IPS-18a (cell line): ENCODE results near the gene DFFB.
"Not testable (repeated sequence)": the region's sequence is repeated elsewhere in the genome, so short reads cannot be mapped to it uniquely, and the experiment has no call there.

ENCODE experiments used
- H3K27ac ChIP-seq: one replicate; pipeline ENCODE4 v1.5.1; 2013; ENCODE audit warnings: low read length
- H3K27me3 ChIP-seq: one replicate; pipeline ENCODE4 v1.6.1; 2013; ENCODE audit warnings: mild to moderate bottlenecking, low read length; ENCODE audit not compliant: control insufficient read depth, insufficient read depth
- H3K36me3 ChIP-seq: one replicate; pipeline ENCODE4 v1.6.1; 2013; ENCODE audit warnings: low read depth, low read length; ENCODE audit not compliant: control insufficient read depth
- H3K4me1 ChIP-seq: one replicate; pipeline ENCODE4 v1.6.1; 2013; ENCODE audit warnings: low read depth, low read length; ENCODE audit not compliant: control insufficient read depth
- H3K4me3 ChIP-seq: one replicate; pipeline ENCODE4 v1.5.1; 2013; ENCODE audit warnings: low read length
- H3K9ac ChIP-seq: one replicate; pipeline ENCODE4 v1.6.1; 2013; ENCODE audit warnings: mild to moderate bottlenecking, low read length, moderate library complexity
- H3K9me3 ChIP-seq: one replicate; pipeline ENCODE4 v1.6.1; 2013; ENCODE audit warnings: low read depth, low read length; ENCODE audit not compliant: control insufficient read depth

DFFB gene

DNA sequence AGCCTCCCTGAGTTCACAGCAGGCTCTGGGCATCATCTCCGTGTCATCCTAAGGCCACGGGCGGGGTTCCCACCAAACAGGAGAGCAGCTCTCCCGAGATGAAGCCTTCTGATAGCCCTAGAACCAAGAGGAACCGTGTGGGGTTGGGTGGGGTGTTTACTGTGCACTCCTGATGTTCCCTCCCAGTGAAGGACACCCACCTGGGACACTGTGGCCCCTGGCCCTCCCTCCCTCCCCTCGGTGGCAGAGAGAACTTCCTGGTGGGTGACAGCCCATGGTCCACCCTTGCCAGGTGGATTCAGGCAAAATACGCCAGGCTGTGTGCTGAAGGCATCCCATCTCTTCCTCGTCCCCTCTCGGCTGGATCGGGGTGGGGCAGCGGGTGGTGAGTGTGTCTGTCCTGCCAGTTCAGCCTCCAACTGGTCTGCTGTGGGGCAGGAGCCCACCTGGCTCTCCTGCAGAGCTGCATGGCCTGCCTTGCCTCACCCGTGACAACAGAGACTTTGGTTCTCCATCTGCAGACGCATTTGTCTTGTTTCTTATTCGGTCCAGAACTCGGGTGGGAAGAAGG lies 58.4 kb downstream of the DFFB start:
- Histone ChIP-seq H3K4me3 (no peak overlapping the region), H3K27me3 (no peaks in the 10 kb centered on the region), H3K4me1 (peaks cover 3% of the 10 kb centered on the region), H3K9me3 (no peaks in the 10 kb centered on the region), H3K36me3 (no peaks in the 10 kb centered on the region), H3K27ac (no peak overlapping the region), H3K9ac (no peak overlapping the region)

DNA sequence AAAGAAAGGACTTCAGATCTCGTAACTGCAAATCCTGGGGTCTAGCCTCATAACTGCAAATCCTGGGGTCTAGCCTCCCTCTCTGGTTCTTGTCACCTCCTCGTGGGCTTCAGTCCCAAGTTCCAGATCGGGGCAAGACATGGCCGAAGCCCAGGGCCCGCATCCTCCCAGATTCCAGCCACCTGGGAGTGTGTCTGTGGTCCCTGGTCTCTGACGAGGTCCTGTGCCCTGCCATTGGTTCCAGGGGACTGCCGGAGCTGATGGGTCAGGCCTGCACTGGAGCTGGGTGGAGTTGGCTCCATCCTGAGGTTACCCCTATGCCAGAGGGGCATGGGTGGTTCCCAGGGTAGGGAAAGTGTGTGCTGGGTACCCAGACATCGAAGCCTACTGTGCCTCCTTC lies 60.5 kb downstream of the DFFB start:
- Histone ChIP-seq H3K9me3 (no peaks in the 10 kb centered on the region), H3K36me3 (no peaks in the 10 kb centered on the region), H3K27ac (no peak overlapping the region), H3K27me3 (no peaks in the 10 kb centered on the region), H3K4me1 (no peaks in the 10 kb centered on the region), H3K4me3 (no peak overlapping the region), H3K9ac (no peak overlapping the region)

DNA sequence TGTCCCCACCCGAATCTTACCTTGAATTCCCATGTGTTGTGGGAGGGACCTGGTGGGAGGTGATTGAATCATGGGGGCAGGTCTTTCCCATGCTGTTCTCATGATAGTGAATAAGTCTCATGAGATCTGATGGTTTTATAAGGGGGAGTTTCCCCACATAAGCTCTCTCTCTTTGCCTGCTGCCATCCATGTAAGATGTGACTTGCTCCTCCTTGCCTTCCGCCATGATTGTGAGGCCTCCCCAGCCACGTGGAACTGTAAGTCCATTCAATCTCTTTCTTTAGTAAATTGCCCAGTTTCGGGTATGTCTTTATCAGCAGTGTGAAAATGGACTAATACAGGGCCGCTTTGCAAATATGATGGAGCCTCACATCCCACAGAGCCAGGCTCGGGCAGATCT lies 61.1 kb downstream of the DFFB start:
- not testable (repeated sequence) for H3K9me3 ChIP-seq, H3K36me3 ChIP-seq, H3K27ac ChIP-seq, H3K4me3 ChIP-seq, H3K4me1 ChIP-seq, H3K27me3 ChIP-seq, H3K9ac ChIP-seq

DNA sequence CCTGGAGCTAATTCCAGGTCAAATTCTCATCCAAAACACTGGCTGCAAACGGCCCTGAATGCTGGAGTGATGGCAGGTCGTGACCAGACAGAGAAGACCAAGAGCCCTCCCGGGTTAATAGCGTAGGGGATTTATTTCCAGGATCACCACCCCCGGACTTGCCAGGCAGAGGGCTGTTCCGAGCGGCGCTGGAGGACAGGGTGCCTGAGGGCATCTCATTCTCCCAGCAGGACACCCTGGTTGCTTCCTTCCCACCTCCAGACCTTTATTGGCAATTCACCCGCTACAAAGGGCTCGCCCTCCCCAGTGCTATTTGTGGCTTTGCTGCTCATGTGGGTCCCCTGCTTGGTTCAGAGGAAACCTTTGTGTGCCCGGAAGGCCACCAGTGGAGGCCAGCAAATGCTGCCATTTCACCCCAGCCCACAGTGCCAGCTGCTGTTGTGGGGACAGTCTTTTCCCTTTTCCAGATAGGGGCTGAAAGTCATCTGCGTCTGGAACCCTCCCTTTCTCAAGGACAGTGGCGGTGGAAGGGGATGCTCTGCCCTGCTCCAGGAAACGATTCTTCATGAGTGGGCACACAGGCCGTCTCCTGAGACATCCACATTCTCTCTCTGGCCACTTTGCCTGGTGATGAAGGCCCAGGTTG lies 61.8 kb downstream of the DFFB start:
- H3K9ac ChIP-seq: no peak overlapping the region
- no peak overlapping the region for H3K27ac ChIP-seq
- no peaks in the 10 kb centered on the region for H3K27me3 ChIP-seq
- no peaks in the 10 kb centered on the region for H3K9me3 ChIP-seq
- no peaks in the 10 kb centered on the region for H3K36me3 ChIP-seq
- H3K4me3 ChIP-seq: no peak overlapping the region
- no peaks in the 10 kb centered on the region for H3K4me1 ChIP-seq

DNA sequence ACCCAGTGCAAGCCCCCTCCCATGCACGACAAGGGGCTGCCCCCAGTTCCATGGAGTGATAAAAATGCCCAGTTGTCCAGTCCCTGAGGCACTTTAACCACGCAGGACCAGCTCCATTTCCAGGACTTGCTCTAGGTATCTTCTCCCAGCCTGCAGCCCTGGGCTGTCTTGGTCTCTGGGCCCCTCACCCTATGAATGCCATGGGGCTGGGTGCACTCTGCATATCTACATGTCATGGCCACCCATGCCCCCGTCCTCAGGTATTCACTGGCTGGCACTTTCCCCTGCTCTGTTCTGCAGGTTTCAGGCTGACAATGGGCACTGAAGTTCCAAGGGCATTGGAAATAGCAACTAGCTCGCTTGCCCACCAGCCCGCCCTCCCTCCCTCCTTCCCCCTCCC lies 62.4 kb downstream of the DFFB start:
- no peaks in the 10 kb centered on the region for H3K9me3 ChIP-seq
- no peaks in the 10 kb centered on the region for H3K4me1 ChIP-seq
- H3K9ac ChIP-seq: no peak overlapping the region
- H3K36me3 ChIP-seq: no peaks in the 10 kb centered on the region
- H3K27ac ChIP-seq: no peak overlapping the region
- H3K27me3 ChIP-seq: no peaks in the 10 kb centered on the region
- H3K4me3 ChIP-seq: no peak overlapping the region

DNA sequence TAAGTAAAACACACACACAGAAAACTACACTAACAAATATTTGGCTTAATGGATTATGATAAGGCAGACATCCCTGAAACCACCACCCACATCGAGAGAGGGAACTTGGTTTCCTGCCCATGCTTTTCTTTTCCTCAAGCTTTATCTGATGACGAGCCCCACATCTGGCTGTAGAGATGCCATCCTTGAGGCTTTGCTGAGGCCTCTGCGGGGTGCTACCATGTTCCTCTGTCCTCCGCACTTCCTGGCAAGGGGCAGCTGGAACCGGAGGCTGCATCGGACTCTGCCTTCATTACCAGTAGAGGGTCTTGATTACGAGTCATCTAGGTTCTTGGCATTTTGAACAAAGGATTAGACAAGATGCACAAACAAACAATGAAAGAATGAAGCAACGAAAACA lies 64.5 kb downstream of the DFFB start:
- no peak overlapping the region for H3K27ac ChIP-seq
- no peak overlapping the region for H3K9ac ChIP-seq
- H3K4me3 ChIP-seq: no peak overlapping the region
- no peaks in the 10 kb centered on the region for H3K4me1 ChIP-seq
- H3K36me3 ChIP-seq: no peaks in the 10 kb centered on the region
- no peaks in the 10 kb centered on the region for H3K27me3 ChIP-seq
- no peaks in the 10 kb centered on the region for H3K9me3 ChIP-seq

DNA sequence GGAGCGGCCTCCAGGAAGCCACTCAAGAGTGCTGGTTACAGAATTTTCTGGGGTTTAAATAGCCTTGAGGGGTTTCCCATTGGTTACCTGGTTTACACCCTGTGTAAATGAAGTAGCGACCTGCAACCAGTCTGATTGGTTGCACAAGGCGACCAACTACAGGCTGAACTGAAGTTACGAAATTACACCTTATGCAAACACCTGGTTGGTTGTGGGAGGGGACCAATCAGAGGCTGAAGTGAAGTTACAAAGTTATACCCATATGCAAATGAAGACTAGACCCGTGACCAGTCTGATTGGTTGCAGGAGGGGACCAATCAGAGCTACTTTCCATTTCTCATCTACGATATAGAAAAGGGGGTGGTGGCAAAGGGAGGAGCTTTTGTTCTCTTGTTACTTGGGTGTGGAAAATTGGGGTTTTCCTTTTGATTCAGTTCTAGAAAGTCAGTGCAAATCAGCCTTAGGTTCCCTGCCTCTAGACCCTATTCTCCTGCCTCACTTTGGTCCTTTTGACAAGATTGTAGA lies 65.0 kb downstream of the DFFB start:
- H3K36me3 ChIP-seq: no peaks in the 10 kb centered on the region
- H3K27me3 ChIP-seq: no peaks in the 10 kb centered on the region
- H3K4me3 ChIP-seq: no peak overlapping the region
- no peaks in the 10 kb centered on the region for H3K9me3 ChIP-seq
- no peaks in the 10 kb centered on the region for H3K4me1 ChIP-seq
- H3K27ac ChIP-seq: no peak overlapping the region
- no peak overlapping the region for H3K9ac ChIP-seq

DNA sequence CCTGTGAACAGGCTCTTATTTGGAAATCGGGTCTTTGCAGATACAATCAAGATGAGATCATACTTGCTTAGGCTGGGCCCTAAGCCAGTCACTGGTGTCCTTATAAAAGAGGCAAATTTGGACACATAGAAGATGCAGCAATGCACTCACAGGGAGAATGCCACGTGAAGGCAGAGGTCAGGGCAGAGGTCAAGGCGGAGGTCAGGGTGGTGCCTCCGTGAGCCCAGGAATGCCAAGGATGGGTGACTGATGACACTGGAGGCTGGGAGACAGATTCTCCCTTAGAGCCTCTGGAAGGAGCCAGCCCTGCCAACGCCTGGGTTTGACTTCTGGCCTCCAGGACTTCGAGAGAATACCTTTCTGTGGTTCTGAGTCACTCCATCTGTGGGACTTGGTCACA lies 65.6 kb downstream of the DFFB start:
- Histone ChIP-seq H3K27me3 (no peaks in the 10 kb centered on the region), H3K9ac (no peak overlapping the region), H3K9me3 (no peaks in the 10 kb centered on the region), H3K36me3 (no peaks in the 10 kb centered on the region), H3K27ac (no peak overlapping the region), H3K4me1 (no peaks in the 10 kb centered on the region), H3K4me3 (no peak overlapping the region)

DNA sequence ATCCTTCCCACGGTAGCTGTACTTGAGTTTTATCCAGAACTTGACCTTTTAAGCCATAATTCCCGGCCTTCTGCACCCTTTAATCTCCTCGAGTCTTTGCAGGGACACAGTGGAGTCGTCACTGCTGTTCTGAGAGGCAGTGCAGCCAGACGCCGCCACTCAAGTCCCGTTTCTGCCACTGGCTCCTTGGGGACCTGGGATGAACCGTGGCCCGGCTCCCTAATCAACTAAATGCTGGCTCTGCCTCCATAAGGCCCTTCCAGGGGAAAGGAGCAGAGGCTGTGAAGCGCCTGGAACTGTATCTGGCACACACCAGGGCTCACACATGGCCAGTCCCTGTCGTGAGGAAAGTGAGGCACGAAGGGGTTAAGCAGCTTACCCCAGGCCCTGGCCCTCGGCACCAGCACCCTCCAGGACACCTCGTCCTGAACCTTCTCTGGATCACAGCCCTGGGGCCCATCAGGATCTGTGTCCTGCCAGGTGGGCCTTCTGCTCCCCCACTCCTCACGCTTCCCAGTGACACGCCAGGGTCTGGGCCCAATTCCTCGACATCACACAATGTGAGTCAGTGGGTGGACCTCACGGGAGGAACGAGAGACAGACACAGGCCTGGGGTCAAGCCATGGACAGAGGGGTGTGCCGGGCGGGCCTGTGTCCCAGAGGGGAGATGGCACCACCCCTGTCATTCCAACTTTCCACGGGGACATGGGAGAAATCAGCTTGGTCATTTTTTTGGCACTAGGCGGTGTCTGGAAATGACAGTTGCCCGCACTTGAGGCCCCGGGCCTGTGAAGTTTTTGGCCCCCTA lies 66.3 kb downstream of the DFFB start:
- Histone ChIP-seq H3K27ac (no peak overlapping the region), H3K36me3 (no peaks in the 10 kb centered on the region), H3K9me3 (no peaks in the 10 kb centered on the region), H3K27me3 (no peaks in the 10 kb centered on the region), H3K9ac (no peak overlapping the region), H3K4me1 (no peaks in the 10 kb centered on the region), H3K4me3 (no peak overlapping the region)

DNA sequence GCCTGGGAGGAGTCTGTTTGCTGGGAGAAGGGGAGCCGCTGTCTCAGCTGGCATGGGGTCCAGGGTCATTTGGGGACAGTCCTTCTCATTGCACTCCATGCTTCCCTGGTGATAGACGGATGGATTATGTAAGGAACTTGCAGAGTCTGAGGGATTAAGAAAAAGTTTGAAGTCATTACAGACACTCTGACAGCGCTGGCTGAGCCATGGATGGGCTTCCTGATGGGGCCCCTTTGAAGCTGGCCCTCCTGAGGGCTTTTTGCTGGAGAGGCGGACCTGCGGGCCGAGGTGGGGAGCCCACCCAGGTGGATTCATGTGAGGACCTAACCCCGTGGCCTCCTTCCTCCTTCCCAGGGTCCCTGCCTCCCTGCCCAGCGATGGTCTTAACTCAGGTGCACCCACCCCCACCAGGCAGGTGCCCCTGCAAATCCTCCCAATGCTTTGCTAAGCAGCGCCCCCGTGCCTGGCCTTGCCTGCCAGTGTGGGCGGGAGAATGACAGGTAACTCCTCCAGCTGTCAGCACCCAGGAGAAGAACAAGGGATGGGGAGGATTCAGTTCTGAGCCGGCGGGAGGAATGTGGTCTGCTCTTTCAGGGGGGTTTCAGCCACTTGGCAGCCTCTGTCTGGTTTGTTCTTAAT lies 67.0 kb downstream of the DFFB start:
- Histone ChIP-seq H3K27me3 (no peaks in the 10 kb centered on the region), H3K27ac (no peak overlapping the region), H3K4me3 (no peak overlapping the region), H3K9ac (no peak overlapping the region), H3K9me3 (no peaks in the 10 kb centered on the region), H3K36me3 (no peaks in the 10 kb centered on the region), H3K4me1 (no peaks in the 10 kb centered on the region)

DNA sequence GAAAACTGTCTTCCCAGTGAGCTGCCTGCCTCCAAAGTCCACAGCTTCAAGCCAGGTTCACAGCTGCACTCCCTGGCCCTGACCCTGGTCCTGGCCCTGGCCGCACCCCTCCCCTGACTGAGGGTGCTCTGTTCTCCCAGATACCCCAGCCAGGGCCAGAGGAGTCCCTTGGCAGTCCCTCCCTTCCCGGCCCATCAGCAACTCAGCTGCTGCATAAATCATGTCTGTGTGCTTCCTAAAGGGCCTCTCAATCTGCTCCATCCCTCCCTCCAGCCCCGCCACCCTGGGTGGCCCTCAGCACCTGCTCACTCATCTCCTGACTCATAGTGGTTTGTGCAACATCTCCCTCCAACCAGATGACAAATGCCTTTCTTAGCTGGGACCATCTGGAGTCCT lies 67.5 kb downstream of the DFFB start:
- no peak overlapping the region for H3K4me3 ChIP-seq
- H3K9ac ChIP-seq: no peak overlapping the region
- no peaks in the 10 kb centered on the region for H3K27me3 ChIP-seq
- no peaks in the 10 kb centered on the region for H3K4me1 ChIP-seq
- H3K27ac ChIP-seq: no peak overlapping the region
- H3K9me3 ChIP-seq: no peaks in the 10 kb centered on the region
- H3K36me3 ChIP-seq: no peaks in the 10 kb centered on the region
